NB4 (cell line): Measurements from ENCODE around the gene TPO.

Experiments used
- DNase-seq: peaks from one replicate; pipeline ENCODE4 v3.0.0; 2010; ENCODE audit warnings: low read depth
- H3K4me3 ChIP-seq: one replicate; pipeline ENCODE4 v1.5.1; 2011; ENCODE audit warnings: mild to moderate bottlenecking, low read depth, low read length, moderate library complexity
- MYC ChIP-seq: IDR thresholded peaks from 2 replicates; pipeline ENCODE4 v1.6.1; 2011; ENCODE audit warnings: low read depth, low read length
- POLR2A ChIP-seq: IDR thresholded peaks from 2 replicates; pipeline ENCODE4 v1.6.1; 2011; ENCODE audit warnings: mild to moderate bottlenecking; ENCODE audit not compliant: insufficient read length; ENCODE audit errors: extremely low read depth
- TF ChIP-seq, protein P1 (sequence below): IDR thresholded peaks from 2 replicates; pipeline ENCODE4 v1.6.1; 2011; ENCODE audit warnings: low read depth, low read length
- TF ChIP-seq, protein P2 (sequence below): IDR thresholded peaks from one replicate; pipeline ENCODE4 v1.5.1; 2012; ENCODE audit warnings: low read depth, low read length

The TPO gene

DNA sequence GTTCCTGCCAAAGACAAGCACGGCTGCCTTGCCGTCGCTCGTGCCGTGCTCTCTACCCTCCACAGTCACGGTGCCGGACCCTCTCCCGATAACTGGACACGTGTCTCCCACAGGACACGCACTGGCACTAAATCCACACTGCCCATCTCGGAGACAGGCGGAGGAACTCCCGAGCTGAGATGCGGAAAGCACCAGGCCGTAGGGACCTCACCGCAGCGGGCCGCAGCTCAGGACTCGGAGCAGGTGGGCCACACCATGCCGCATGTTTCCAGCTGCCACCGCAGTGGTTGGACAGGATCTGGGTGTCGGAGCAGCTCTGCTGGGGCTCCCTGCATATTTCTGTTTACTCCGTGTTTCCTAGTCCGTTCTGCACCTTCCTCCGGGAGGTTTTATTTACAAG is 127.2 kb downstream of the TPO start:
- no peak for TF ChIP-seq MYC
- TF ChIP-seq, protein P1, sequence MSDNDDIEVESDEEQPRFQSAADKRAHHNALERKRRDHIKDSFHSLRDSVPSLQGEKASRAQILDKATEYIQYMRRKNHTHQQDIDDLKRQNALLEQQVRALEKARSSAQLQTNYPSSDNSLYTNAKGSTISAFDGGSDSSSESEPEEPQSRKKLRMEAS, result no peak
- TF ChIP-seq, protein P2, sequence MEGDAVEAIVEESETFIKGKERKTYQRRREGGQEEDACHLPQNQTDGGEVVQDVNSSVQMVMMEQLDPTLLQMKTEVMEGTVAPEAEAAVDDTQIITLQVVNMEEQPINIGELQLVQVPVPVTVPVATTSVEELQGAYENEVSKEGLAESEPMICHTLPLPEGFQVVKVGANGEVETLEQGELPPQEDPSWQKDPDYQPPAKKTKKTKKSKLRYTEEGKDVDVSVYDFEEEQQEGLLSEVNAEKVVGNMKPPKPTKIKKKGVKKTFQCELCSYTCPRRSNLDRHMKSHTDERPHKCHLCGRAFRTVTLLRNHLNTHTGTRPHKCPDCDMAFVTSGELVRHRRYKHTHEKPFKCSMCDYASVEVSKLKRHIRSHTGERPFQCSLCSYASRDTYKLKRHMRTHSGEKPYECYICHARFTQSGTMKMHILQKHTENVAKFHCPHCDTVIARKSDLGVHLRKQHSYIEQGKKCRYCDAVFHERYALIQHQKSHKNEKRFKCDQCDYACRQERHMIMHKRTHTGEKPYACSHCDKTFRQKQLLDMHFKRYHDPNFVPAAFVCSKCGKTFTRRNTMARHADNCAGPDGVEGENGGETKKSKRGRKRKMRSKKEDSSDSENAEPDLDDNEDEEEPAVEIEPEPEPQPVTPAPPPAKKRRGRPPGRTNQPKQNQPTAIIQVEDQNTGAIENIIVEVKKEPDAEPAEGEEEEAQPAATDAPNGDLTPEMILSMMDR, result no peak
- TF ChIP-seq POLR2A, result no peak
- no peak for DNase-seq
- H3K4me3 ChIP-seq, result no peak overlapping the region

DNA sequence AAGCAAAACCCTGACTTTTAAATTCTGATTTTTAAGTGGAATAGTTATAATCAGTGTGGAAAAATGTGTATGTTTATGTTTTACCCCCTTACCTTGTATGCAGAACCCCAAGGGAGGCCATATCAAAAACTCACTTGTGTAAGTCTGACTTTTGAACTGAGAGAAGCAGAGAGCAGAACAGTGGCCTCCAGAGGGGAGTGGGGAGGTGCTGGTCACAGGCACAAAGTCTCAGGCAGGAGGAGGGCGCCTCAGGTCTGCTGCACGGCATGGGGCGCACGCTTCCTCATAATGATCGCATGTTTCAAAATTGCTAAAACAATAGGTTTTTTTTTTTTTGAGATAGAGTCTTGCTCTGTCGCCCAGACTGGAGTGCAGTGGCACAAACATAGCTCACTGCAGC is 127.8 kb downstream of the TPO start:
- H3K4me3 ChIP-seq, result no peak overlapping the region
- no peak for TF ChIP-seq MYC
- no peak for DNase-seq

DNA sequence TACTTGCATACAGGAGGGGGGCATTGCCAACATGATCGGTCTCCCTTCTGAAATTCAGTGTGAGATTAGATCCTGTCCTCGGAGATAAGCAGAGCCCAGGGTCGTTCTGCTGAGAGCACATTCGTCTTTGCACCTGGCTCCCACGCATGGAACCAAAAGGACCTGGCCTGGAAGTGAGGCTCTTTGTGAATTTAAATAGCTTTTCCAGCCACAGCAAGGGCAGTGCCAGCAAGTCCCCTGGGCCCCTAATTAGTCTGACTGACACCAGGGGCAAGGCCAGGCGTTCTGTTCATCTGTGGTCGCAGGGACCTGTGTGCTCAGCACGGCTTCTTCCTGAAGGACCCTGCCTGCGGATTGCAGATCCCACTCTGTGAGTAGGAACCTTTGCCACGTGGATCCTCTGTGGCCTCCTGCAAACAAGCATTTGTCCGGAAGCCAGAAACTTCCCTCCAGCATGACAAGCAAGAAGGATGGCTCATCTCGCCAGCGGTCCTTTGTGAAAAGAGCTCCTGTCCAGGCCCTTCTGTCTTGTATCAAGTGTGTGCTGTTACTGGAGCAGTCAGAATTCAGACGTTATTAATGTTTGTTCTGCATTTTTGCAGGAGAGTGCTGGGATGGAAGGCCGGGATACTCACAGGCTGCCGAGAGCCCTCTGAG is 128.7 kb downstream of the TPO start:
- TF ChIP-seq, protein P2, result no peak
- TF ChIP-seq, protein P1, result no peak
- no peak for TF ChIP-seq MYC
- DNase-seq, result no peak
- H3K4me3 ChIP-seq, result no peak overlapping the region

DNA sequence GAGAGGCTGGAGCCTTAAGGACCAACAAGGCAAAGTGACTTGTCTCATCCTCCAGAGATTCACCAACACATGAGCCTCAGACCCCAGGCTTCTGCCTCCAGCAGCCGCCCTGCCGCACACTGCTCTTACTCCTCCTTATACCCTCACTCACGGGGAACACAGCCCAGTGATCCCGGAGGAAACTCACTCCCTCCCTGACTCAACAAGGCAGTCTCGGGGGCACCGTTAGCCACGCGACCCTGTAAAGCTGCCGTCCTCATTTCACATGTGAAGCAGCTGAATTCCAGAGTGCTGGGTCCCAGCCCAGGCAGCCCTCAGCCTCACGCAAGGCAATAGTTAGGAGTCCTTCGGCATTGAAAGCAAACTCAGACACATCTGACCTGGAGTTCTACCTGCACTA is 129.7 kb downstream of the TPO start:
- no peak for TF ChIP-seq MYC
- TF ChIP-seq, protein P2, result no peak
- TF ChIP-seq POLR2A, result no peak
- TF ChIP-seq, protein P1, result no peak
- H3K4me3 ChIP-seq, result no peak overlapping the region
- DNase-seq, result no peak

DNA sequence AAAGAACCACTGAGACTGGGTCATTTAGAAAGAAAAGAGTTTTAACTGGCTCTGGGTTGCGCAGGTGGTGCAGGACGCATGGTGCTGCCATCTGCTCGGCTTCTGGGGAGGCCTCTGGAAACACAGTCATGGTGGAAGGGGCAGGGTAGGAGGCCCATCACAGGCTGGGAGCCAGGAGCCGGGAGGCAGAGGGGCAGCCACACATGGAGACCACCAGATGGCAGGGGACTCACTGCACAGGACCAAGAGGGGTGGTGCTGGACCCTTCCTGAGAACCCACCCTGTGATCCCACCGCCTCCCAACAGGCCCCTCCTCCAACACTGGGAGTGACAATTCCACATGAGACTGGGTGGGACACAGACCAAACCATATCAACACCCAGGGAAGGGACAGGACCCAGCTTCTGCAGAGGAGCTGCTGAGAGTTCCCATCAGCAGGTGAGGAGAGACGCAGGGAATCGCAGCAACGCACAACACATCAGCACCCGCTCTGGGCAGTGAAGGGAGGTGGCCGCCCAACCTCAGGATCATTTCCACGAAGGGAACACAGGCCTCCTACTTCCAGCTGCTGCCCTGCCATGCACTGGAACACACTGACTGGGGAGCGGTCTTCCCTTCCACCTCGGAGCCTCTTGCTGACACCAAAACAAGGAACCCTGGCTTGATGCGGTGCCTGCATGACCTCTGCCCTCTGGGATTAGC is 130.7 kb downstream of the TPO start:
- TF ChIP-seq MYC, result no peak
- no peak for TF ChIP-seq POLR2A
- TF ChIP-seq, protein P1, result no peak
- TF ChIP-seq, protein P2, result no peak
- no peak for DNase-seq
- no peak overlapping the region for H3K4me3 ChIP-seq

DNA sequence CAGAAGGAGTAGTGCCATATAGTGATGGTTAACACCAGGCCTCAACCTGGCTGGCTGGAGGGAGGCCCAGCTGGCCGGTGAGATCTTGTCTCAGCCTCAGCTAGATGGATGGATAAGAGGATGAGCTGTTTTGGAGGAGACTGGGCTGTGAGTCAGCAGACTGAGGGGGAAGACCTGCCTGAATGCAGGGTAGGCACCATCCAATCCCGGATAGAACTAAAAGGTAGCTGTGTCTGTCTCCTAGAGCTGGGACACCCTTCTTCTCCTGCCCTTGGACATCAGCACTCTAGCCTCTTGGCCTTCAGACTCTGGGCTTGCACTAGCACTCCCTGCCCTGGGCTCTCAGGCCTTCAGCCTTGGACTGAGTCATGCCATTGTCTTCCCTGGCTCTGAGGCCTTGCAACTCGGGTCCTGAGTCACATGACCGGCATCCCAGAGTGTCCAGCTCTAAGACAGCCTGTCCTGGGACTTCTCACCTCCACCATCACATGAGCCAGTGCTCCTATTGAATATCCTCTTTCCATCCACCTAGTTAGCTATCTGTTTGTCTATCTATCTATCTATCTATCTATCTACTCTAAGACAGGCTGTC is 131.3 kb downstream of the TPO start:
- no peak for DNase-seq
- H3K4me3 ChIP-seq, result no peak overlapping the region
- TF ChIP-seq, protein P1, result no peak
- TF ChIP-seq, protein P2, result no peak
- no peak for TF ChIP-seq MYC
- TF ChIP-seq POLR2A, result no peak
